ENCODE results near the gene PTPN3.

The PTPN3 gene

DNA sequence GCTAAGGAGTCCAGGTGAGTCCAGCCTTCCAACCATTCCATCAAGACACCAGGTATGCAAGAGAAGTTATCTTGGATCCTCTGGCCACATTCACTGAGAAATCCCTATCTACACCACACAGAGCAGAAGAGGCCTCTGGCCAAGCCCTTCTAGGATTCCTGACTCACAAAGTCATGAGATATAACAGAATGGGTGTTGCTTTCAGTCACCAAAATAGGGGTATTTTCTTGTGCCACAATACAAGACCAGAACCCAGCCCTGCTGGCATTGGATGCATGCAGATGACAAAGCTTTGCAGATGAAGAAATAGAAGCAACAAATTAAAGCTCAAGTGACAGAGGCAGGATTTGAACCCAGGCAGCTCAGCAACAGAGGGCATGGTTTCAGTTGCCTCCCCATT is 73.5 kb downstream of the PTPN3 start:
- DNase-seq (ENCODE audit: low read depth in 2 of 2): no peak

DNA sequence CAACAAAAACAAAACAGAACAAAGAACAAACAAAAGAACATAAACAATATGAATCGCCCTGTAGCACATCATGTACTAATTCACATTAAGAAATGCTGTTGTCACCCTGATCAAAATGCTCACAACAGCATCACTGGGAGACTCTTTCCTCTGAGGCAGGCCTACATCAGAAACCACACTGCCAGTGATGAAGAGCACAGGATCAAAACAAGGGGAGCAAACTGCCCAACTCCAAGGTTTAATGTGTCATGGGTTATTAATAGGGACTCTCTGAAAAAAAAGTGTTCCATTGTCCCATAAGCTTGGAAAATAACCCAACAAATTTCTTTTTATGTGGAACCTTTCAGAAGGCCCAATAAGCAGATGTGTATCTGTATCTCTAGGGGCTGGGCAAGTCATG is 74.2 kb downstream of the PTPN3 start:
- no peak for DNase-seq (ENCODE audit: low read depth in 2 of 2)

DNA sequence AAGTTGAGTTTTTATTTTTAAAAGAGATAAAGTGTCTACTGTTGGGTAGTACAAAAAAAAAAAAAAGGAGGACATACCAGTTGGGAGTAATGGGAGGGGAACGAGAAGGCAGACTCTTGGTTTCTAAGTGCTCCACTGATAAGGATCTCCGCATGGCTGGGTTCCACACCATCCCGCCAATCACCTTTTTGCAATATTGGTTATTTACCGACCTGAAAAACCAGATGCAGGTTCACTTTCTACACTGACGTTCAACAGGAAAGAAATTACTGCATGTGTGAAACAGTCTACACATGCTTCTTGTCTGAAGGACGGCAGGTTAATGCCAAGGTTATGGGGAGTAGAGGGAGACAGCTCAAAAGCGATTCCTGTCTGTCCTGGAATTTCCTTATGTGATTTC is 75.5 kb downstream of the PTPN3 start:
- DNase-seq (ENCODE audit: low read depth in 2 of 2): no peak

DNA sequence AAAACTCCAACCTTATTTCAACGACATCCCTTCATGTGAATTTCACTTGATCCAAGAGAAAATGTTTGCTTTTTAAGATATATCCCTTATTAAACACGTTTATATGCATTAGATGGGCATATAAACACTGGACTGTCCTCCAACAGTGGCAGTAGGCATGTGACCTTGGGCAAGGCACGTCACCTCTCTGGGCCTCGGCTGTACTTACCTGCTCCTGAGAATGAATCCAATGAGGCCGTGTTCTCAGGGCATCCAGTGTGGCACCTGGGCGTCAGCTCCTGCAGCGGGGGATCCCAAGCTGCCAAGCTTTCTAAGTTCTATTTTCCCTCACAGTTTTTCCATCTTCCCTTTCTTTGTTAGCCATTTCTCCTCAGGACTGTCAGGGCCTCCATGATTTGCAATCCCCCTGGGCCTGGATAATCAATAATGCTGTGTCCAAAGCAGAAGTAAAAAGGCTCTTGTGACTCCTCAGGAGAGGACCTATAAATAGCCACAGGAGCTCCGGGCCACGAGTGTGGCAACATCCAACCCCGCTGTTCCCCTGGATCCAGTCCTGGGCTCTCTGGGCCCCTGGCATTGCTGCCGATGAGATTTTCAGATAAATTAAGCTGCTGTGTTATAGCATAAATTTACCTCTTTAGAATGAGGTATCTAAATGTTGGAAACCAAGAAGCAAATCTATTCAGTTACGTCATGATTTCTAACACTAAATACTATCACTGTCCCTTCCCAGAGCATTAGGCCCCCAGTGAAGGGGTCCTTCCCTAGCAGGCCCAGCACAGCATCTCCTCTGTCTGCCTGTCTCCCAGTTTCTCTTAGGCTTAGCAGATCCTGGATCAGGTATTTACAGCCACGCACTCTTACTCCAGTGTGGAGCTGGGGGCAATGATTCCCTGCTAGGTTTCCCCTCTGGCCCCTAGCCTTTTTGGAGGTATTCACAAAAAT is 76.8 kb downstream of the PTPN3 start:
- no peak for DNase-seq (ENCODE audit: low read depth in 2 of 2)

DNA sequence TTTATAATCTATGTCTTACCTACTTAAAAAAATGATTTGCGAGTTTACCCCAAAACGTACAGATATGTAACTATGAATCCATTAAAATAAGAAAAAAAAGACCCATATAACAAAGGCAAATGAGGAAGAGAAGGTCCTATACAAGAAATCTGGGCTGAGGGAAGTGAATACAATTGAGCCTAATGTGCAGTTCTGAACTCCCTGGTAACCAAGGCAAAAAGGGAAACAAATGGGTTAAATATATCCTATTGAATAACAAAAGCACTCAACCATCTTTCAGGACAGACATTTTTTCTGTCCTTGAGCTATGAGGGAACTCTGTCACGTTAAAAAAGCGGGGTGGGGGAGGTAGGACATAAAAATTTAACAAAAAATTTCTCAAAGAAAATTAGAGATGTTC is 78.6 kb downstream of the PTPN3 start:
- DNase-seq (ENCODE audit: low read depth in 2 of 2): no peak

DNA sequence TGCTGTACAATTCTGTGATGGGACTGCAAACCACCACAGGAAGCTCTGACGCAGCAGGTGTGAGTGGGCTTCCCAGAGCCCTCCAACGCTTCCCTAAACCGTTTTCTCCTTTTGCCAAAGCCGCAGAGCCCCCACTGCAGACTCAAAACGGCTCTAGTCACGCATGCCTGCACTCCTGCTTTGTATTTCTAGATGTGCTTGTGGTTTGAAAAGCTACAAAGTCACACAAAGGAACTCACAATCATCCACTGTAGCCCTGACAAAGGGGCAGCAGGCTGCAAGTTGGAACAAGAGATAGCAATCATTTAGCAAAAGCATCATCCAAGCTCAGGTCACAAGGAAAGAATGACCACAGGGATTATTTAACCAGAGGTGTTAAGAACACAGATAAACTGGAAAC is 79.3 kb downstream of the PTPN3 start:
- no peak for DNase-seq (ENCODE audit: low read depth in 2 of 2)

DNA sequence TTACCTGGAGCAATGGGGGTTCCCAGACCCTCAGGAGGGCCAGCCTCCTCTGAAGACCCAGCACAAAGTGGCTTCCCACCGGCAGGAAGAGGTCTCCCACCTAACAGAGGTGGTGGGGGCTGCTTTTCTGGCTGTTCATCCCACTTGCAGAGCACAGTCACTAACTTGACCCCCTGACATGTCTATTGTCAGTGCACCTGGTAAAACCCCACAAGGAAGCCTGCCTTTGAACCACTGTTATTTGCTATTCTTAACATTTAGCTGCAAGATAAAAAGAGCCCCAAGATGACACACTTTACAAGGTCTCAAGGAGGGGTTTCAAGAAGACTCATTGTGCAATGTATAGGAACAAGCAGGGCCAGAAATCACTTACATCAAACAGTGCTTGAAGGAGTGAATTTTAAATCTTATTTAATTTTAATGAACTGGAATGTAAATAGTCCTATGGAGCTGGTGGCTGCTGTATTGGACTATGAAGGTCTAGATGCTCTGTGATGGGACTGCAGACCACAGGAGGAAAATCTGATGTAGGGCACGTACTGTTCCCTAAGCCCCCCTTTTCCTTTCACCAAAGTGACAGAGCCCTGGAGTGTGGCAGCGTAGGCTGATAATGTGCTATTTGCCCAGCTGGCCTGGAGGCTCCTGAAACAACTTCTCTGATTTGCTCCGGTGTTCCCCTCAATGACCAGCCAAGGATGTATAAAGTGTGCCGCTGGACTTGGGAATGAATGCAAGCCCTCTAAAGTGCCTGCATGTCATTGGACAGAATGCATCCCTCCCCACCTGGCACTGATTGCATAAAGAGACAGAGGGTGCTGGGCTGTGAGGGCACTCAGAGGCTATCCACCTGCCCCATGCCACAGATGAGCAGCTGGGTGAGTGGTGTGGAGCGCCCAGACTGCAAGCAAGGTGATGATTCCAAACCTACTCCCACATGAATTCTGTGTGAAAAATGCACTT is 80.2 kb downstream of the PTPN3 start:
- no peak for DNase-seq (ENCODE audit: low read depth in 2 of 2)

DNA sequence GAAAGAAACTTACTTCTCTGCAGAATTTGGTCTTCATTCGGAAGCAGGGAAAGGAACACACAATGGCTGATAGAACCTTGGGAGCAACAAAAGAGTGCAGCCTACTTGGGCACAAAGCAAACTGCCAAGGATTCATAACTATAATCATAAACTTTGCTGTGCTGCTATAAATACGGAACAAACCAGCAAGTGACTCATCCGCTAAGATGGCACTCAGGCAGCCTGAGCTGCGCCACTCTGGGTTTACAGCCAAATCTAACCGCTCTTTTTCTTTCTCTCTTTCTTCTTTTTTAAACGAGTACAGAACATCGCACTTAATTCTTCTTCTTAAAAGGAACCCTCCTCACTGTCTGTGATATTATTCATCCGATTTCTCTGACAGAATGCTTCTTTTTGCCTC is 81.1 kb downstream of the PTPN3 start:
- no peak for DNase-seq (ENCODE audit: low read depth in 2 of 2)

DNA sequence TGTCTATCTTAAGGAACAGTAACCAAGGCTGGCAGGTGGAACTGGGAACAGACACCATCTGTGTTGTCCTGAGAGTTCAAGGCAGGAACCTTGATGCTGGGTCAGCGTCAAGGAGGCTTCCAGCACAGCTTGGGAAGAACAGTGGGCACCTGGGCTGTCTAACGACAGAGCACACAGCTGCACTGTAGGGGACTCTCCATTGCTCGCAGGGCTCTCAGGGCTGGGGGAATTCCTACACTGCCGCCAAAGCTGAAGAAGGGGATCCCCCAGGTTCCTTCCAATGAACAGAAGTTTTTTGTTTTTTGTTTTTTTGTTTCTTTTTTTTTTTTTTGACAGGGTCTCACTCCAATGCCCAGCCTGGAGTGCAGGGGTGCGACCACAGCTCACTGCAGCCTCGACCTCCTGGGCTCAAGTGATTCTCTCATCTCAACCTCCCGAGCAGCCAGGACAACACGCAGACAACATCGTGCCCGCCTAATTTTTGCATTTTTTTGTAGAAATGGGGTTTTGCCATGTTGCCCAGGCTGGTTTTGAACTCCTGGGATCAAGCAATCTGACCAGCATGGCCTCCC is 81.9 kb downstream of the PTPN3 start:
- no peak for DNase-seq (ENCODE audit: low read depth in 2 of 2)

DNA sequence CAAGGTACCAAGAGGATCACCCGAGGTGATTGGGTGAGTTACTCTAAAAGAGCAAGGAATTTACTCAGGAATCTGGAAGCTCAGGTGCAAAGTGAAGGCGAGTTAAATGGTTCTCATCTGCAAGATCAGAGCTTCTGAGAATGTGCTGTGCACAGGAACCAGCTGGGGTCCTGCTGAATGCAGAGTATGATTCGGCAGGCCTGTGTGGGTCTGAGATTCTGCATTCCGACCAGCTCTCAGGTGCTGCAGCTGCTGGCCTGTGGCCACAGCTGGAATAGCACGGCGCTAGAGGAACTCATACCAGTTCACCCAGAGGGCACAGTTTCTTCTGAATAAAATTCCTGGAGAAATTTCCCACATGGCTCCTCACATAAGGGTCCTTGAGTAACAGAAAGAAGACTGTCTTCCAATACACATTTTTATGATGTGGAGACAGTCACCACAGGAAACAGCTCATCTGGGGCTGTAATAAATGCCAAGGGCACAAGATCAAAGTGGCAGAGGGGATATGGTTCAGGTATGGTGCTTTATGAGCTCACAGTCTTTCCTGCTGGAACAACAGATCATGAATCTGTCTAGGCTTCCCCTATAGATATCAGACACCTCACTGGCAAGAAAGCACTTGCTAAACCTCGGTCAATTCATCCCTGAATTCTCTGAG is 83.9 kb downstream of the PTPN3 start:
- no peak for DNase-seq (ENCODE audit: low read depth in 2 of 2)

DNA sequence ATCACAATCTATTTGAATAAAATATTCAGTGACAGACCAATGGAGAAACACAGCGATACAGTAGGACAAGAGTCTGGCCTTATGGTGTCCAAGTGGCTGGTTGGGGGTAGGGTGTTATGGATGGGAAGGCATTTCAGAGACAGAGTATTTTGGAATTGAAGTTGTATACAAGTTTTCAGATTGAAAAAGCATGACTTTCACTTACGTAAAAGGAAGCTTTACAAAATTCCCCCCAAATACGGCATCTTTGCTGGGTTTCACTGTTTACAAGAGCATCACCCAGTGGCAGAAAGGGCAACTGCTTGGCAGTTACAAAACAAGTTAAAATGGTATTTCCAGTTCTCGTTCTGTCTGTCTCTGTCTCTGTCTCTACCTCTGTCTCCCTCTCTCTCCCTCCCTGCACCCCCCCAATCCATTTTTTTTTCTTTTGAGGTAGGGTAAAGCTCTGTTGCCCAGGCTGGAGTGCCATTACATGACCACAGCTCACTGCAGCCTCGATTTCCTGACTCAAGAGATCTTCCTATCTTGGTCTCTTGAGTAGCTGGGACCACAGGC is 86.2 kb downstream of the PTPN3 start:
- DNase-seq (ENCODE audit: low read depth in 2 of 2): no peak

DNA sequence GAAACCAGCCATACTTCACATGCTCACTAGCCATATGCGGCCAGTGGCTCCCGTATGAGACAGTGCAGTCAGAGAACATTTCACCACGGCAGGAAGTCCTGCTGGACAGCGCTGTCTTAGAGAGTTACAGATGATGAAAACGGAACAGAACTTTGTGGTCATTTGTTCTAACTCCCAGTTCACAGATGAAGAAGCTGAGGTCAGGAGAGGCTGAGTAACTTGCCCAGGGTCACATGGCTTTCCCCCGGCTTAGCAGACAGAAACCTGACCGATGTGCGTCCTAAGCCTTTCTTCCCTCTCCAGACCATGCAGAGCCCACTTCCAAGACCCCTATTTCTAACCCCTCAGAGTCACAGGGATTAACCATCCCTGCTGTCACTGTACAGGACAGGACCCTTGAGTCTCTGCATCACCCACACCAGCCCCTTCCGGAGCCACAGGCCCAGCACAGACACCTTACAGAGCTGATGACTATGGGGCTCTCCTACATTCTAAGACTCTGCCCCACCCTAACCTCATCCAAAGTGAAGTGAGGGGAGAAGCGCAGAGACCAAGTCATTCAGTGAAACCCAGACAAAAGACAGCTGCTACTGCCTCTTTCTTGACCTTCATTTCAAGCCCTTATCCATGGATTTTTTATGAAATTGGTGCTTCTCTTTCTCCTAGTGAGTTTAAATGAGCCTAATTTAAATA is 86.9 kb downstream of the PTPN3 start:
- DNase-seq (ENCODE audit: low read depth in 2 of 2): no peak

DNA sequence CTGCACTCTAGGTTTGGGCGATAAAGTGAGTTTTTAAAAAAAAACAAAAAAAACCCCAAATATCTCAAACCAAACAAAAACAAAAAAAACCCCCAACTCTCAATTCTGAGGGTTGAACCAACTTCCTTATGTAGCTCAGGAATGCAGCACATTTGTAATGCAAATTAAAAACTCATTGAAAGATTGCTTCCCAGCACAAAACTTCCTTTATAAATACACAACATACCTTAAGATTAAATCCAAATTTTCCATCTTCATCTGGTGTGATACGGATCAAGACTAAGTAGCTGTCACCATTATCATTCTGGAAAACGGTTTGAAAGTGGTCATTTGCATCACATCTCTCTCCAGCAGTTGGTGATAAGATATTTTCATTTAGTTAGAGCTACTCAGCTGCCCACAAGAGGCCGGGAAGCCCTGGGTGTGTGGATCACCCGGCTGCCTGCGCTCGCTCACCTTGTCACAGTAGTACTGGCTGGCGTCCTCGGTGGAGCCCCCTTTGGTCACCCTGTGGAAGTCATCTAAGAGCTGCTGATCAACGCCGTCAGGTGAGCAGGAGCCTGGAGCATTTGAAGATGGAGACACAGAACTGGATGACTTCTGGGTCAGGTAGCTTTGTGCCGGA is 88.2 kb downstream of the PTPN3 start:
- DNase-seq (ENCODE audit: low read depth in 2 of 2): no peak

DNA sequence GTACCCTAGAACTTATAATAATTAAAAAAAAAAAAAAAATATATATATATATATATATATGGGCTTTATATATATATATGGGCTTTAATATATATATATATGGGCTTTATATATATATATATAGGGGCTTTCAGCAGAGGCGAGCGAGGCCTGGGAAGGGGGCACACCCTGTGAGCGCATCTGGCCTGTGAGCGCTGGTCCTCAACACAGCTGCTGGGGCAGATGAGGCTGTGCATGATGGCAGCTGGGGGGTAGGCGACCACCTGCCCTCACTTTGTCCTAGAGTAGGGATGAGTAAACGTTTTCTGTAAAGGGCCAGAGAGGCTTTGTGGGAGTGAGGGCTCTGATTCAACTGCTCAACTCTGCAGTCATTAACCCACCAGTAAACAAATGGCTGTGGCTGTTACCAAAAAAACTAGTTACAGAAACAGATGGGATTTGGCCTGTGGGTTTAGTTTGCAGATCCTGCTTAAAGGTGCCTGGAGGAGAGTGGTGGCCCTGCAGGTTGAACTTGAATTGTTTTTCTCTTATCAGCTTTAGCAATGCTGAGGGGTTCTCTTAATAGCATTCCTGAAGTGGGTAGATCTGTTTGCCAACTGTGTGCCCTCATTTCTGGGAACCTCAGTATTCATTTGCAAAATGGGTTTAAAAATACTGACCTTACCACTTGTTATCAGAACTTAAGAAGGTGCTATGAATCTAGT is 89.2 kb downstream of the PTPN3 start:
- DNase-seq (ENCODE audit: low read depth in 2 of 2): no peak

DNA sequence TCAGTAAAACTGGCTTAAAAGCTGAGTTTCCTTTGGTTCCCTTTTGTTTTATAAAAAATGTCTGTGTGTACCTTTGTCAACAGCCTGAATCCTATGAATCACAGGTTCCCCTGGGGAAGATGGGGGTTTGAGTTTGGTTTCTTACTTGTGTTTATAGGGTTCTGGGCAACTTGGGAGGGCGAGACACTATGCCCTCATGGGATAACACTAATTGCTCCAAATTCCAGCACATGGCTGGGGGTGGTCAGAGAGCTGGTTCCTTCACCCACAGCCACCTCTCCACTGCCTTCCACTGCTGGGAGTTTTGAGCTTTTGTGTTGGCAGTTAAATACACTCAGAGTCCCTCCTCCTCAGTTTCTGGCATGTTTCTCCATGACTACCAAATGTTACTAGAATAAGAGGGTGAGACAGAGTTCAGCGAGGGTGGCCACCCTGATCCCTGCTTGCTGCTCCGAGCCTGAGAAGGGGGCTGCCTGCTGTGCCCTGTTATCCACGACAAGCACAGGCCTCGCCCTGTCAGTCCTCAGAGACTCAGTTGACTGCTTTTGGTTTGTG is 94.3 kb downstream of the PTPN3 start:
- no peak for DNase-seq (ENCODE audit: low read depth in 2 of 2)

DNA sequence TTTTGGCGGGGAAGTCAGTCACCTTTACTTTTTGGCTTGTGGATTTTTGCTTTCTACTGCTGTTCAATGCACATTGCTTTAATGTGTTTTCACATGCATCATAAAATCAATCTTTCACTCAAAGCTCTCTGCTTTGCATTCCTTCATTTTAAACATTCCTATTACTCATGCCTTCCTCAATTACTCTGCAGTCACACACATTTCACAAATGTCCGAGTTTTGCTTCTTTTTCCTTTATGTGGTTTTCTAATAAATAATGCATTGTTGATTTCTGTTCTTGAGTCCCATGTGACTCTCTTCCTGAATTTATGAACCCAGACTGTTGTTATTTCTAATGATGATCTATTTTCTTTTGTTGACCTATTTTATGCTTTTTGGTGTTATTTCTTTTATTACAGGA is 95.0 kb downstream of the PTPN3 start:
- DNase-seq (ENCODE audit: low read depth in 2 of 2): no peak

DNA sequence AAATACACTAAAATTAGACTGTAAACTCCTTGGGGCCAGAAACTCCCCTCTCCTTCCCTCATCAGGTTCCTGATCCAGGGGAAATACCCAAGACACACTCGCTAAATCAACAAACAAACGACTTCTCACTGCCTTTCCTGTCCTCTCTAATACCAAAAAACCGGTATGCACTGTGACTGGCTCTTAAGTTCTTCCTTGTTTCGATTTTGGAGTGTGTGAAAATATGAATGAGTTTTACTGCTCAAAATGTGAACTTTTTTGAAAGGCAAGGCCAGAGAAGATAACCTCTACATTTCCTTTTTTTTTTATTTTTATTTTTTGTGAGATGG is 96.2 kb downstream of the PTPN3 start:
- no peak for DNase-seq (ENCODE audit: low read depth in 2 of 2)

DNA sequence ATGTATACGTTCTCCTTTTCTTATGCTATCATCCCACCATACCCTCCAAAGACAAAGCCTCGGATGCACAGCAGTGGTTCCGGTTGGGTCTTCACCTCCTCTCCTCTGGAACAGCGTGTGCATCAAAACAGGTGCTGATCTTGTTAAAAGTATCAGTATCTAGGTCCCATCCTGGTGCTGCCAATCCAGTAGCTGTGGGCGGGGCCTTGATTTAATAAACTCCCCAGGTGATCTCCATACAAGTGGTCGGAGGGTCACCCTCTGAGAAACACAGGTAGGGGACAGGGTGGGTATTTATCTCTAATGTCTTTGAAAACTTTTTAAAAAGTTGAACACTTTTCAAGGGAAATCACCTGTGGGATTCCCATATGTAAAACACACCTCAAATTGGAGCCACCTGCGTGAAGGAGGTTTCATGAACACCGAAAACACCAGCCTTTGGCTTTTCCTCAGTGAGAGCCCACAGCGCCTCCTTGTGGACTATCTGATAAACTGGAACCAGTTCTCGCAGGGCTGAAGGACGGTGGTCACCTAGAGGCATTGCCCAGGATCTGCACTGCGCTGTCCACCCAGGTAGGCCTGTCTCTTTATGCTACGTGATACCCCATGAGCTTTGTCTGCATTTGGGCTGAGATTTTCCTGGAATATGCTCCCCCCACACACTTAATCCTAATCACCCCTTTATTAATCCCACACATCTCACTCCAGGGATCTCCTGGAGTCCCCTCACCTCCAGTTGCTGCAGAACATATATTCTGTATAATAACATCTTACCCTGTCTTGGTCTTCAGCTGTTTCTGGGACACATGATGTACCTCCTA is 96.7 kb downstream of the PTPN3 start:
- DNase-seq (ENCODE audit: low read depth in 2 of 2): no peak
